Left ventricle myocardium superior (tissue), 1 donor: Measurements from ENCODE around the gene CCDC106. TPM values are rescaled to one million over a fixed set of nuclear protein-coding genes. Genes with fewer than 3 reads are reported as not detected.

ENCODE experiments used
- ATAC-seq: fragments of 200-7000 bp; cut with Tn5 transposase; one replicate; pipeline ENCODE4 v1.9.1; 2020; ENCODE audit warnings: mild to moderate bottlenecking, moderate library complexity
- DNase-seq: peaks from one replicate; pipeline ENCODE4 v3.0.0-alpha.2; 2020
- intact Hi-C: fragments of 100-400 bp; cut with micrococcal nuclease; formaldehyde crosslinking; loops from one replicate; pipeline ENCODE4 v1.11.0; 2022
- total RNA-seq: library from RNA; stranded (reverse); fragmentation: NEBNext Ultra II Directional; extraction: Animal tissue kit (Norgen Biotek cat#: 25700); gene quantifications from one replicate; pipeline ENCODE4 v1.2.1, GENCODE V29; 2021
- donor health status: DM: no; HTN: yes; CAD: no; lungs with severe emphysema.

Gene CCDC106
- total RNA-seq, 1 donor from 2014 or later = 16.8 TPM

- DNase-seq (no peak), ATAC-seq (no peak)
- intact Hi-C loops = no loop called here
Observed at GRCh38 chr19:55645512-55645881, 2.5 kb upstream of the CCDC106 start.

- ATAC-seq (no peak), DNase-seq (no peak)
- intact Hi-C loops = no loop called here
Observed at GRCh38 chr19:55646889-55647731, 902 bp upstream of the CCDC106 start.

DNA sequence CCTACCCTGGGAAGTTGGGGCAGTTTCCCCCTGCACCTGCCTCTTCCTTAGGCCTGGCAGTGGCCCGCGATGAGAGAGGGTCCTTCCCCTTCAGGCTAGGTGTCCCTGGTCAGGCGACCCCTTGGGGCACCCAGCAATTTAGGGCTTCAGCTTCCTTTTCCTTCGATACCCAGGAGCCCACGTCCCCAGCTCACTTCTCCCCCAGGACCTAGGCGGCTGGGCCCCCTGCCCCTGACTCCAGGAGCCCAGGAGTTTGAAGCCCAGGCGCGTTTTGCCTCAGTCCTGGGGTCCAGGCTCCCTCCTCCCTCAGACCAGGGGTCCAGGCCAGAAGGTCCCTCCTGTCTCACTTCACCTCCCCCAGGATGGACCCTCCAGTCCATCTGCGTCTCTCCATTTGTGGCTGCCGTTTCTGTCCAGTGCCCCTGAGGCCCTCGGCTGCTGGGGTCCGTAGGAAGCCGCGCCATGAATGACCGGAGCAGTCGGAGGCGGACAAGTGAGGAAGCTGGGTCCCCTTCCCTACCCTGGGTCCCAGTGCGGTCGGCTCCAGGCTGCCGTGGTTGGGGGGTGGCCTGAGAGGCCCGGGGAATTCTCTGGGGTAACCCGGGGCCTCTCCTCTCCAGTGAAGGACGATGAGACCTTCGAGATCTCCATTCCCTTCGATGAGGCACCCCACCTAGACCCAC is 714 bp downstream of the CCDC106 start:
- intact Hi-C loops = no loop called here
- no peak for DNase-seq
- no peak for ATAC-seq

DNA sequence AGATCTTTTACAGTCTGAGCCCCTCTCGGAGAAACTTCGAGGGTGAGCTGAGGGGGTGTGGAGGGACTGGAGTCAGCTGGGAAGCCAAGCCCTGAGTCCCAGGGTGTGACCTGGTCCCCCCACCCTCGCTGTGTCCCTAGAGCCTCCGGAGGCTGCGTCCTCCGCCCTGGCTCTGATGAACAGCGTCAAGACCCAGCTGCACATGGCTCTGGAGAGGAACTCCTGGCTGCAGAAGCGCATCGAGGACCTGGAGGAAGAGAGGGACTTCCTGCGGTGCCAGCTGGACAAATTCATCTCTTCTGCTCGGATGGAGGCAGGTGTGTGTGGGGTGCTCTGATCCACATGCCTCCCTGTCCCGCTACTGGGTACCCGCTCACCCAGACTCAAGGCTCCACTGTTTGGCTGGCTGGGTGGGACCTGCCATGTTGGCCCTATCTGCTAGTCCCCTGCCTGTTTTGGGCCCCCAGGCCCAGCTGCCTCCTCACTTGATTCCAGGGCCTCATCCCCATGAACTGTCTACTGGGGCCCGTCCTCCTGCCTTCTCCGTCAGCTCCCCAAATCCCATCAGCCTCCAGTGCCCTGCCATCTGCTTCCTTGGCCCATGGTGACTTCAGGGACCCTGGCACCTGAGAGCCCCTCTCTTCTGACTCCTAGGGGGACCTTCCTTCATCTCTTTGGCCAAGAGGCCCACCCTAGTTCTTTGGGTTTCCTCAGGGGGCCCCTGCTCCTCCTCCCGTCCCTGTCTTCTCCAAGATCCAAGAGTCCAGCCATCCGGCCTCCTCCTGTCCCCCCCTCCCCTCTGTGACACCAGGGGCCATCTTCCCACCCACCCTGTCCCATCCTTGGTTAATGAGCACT is 1.5 kb downstream of the CCDC106 start:
- no peak for DNase-seq
- ATAC-seq = no peak
- intact Hi-C loops = no loop called here

- intact Hi-C loops = no loop called here
- DNase-seq (no peak), ATAC-seq (no peak)
Observed at GRCh38 chr19:55650126-55650557, 2.1 kb downstream of the CCDC106 start.

GRCh38 chr19:55650602-55651230 is 2.7 kb downstream of the CCDC106 start:
- intact Hi-C loops = no loop called here
- ATAC-seq (no peak), DNase-seq (no peak)

GRCh38 chr19:55651236-55651635 is 3.2 kb downstream of the CCDC106 start:
- ATAC-seq = no peak
- intact Hi-C loops = no loop called here
- DNase-seq = no peak

GRCh38 chr19:55652311-55653128 is 4.5 kb downstream of the CCDC106 start:
- intact Hi-C loops = no loop called here
- DNase-seq (peak; percentile 59), ATAC-seq (no peak)

DNA sequence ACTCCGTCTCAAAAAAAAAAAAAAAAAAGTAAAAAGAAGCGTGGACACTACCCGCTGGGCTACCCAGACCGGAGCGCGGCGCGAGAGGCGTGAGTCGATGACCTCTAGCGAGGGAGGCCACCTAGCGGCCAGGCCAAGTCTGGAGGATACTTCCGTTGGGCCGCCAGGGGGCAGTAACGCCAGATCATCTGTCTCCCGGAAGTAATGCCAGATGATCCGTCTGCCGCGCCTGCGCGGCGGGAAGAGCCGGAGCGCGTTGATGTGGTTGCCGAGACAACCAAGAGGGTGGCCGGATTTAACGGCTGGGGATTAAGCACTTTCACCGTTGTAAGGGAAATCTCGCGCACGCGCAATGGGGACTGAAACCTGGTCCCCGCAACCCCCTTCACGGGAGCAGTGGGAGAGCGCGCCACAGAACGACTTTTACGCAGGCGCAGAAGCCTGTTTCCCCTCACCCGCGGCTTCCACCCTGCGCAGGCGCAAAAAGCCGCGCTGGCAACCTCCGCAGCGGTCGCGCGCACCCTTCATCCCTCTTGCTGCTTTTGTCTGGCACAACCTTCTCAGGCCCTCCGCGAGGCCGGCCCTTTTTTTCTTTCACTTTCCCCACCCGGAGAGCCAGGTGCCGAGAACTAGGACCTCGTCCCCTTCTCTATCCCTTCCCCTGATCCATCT is 5.8 kb downstream of the CCDC106 start:
- intact Hi-C loops = no loop called here
- peak; percentile 73 for ATAC-seq

DNA sequence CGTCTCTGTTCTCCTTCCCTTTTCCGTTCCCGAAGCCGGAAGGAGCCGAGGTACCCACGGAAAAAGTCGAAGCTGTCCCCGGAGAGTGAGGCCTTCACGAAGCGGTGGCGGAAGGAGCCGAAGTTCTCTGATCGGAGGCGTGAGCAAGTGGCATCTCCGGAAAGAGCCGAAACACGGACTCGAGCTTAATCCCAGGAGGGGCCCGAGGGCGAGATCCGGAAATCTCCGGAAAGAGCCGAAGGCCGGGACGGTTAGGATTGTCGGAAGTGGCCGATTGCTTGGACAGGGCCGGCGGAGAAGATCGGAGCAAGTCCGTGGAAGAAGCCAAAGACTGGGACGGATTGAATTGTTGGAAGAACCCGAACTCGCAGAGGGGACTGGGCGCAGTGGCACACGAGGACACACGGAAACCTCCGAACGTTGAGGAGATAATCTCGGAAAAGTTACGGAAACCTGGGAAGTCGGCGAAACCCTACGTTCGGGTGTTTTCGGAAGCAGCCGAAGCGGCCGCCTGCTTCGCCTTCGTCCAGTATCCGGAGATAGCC is 6.4 kb downstream of the CCDC106 start:
- ATAC-seq (peak; percentile 77), DNase-seq (peak; percentile 99)
- intact Hi-C loops = no loop called here

More for the DNA sequence above, 5.8 kb downstream of the CCDC106 start:
- peak; percentile 98 for DNase-seq

DNA sequence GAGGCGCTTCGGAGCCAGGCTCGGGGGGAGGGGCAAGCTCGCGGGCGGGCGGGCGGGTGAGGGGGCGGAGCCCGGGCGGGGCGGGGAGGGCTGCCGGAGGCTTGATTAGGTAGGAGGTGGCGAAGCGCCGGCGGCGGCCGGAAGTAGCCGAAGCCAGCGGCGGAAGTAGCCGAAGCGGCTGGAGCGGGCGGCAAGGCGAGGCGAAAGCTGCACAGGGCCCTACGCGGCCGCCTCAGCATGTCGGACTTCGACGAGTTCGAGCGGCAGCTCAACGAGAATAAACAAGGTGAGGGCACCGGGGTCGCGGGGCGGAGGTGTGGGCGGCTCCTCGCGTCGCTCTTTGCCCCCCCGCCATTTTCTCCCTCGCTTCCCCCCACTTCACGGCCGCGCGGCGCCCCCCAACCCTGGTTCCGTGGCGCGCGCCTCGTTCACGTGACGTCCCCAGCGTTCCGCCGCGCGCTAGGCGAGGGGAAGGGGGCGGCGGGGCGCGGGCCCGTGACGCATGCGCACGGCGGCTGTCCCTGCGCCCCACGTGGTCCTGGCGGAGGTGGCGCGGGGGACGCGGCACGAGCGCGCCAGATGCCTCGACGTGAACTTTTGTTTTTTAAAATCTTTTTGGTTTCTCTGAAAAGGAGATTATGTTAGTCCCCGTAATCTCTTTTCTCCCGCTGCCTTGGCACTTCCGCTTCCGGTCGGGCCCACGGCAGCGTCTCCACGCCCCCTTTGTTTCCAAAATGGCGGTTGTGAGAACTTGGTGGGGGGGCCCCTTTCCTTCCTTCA is 7.0 kb downstream of the CCDC106 start, which contains the start of gene U2AF2:
Gene U2AF2, plus strand, starts transcription at position 168 of the 780 bp plus-strand sequence. Its CDS starts 70 bp downstream, at position 238.
- DNase-seq (peak; percentile 98), ATAC-seq (peak; percentile 64)
- intact Hi-C loops = no loop called here

- no peak for ATAC-seq
- intact Hi-C loops = no loop called here
- DNase-seq = no peak
Observed at GRCh38 chr19:55655648-55656040, 7.6 kb downstream of the CCDC106 start.

GRCh38 chr19:55656552-55656951 is 8.5 kb downstream of the CCDC106 start:
- DNase-seq (no peak), ATAC-seq (no peak)
- intact Hi-C loops = no loop called here

GRCh38 chr19:55656988-55657747 is 9.2 kb downstream of the CCDC106 start:
- DNase-seq (no peak), ATAC-seq (no peak)
- intact Hi-C loops = no loop called here

GRCh38 chr19:55658846-55659459 is 10.9 kb downstream of the CCDC106 start:
- no peak for DNase-seq
- no peak for ATAC-seq
- intact Hi-C loops = no loop called here

- DNase-seq (no peak), ATAC-seq (no peak)
- intact Hi-C loops = no loop called here
Observed at GRCh38 chr19:55659822-55660221, 11.8 kb downstream of the CCDC106 start.
